Measurements from ENCODE around the gene AOX1. TPM values are rescaled to one million over a fixed set of nuclear protein-coding genes. Genes with fewer than 3 reads are reported as not detected.

AOX1 gene
- total RNA-seq, 4 donors from 2014 or later = 87.3 to 221 (median 135) TPM

GRCh38 chr2:200575957-200576356, 9.9 kb upstream of the AOX1 start:
- TF ChIP-seq EP300 (IDR thresholded peaks at IDR 0.05) (no peak), CTCF (IDR thresholded peaks at IDR 0.05) (peak in 3 of 5 experiments; percentile 3 to 23 (median 14)), POLR2A (IDR thresholded peaks at IDR 0.05) (no peak)
- H3K9me3 ChIP-seq = no peaks in the 10 kb centered on the region
- no peak overlapping the region for H3K27ac ChIP-seq
- no peaks in the 10 kb centered on the region for H3K27me3 ChIP-seq
- H3K36me3 ChIP-seq = no peaks in the 10 kb centered on the region
- no peaks in the 10 kb centered on the region for H3K4me1 ChIP-seq
- WGBS, 2 donors = 88 to 91% methylated on average over 2 of the region's 2 CpGs
- DNase-seq (ENCODE audit: low spot score in 2 of 2) = no peak
- H3K4me3 ChIP-seq = no peak overlapping the region

GRCh38 chr2:200577027-200577426, 8.8 kb upstream of the AOX1 start:
- WGBS, 2 donors = 92 to 93% methylated on average over 3 of the region's 3 CpGs
- no peak for DNase-seq (ENCODE audit: low spot score in 2 of 2)
- Histone ChIP-seq H3K36me3 (no peaks in the 10 kb centered on the region), H3K4me1 (no peaks in the 10 kb centered on the region), H3K4me3 (no peak overlapping the region), H3K9me3 (no peaks in the 10 kb centered on the region), H3K27ac (no peak overlapping the region), H3K27me3 (no peaks in the 10 kb centered on the region)
- no peak for TF ChIP-seq EP300 (IDR thresholded peaks at IDR 0.05)
- no peak for TF ChIP-seq CTCF (IDR thresholded peaks at IDR 0.05)
- no peak for TF ChIP-seq POLR2A (IDR thresholded peaks at IDR 0.05)

DNA sequence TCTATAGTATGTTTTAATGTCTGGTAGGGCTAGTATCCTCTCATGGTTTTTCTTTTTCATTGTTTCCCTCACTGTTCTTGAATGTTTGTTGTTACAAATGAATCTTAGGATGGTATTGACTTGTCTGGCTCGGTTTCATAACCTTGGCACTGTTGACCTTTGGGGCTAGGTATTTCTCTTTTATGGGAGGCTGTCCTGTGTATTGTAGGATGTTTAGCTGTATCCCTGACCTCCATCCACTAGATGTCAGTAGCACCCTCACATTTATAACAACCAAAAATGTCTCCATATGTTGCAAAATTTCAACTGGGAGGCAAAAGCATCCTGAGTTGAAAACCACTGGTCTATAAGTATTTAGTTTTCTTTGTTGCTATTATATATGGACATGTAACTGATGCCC, 7.0 kb upstream of the AOX1 start:
- 43 to 62% methylated on average over 1 of the region's 1 CpG for WGBS, 2 donors
- Histone ChIP-seq H3K36me3 (no peaks in the 10 kb centered on the region), H3K4me3 (no peak overlapping the region), H3K27ac (no peak overlapping the region), H3K4me1 (no peaks in the 10 kb centered on the region), H3K9me3 (no peaks in the 10 kb centered on the region), H3K27me3 (no peaks in the 10 kb centered on the region)
- peak in 4 of 5 experiments; percentile 12 to 39 (median 17) for TF ChIP-seq CTCF (IDR thresholded peaks at IDR 0.05)
- TF ChIP-seq POLR2A (IDR thresholded peaks at IDR 0.05) = no peak
- TF ChIP-seq EP300 (IDR thresholded peaks at IDR 0.05) = no peak
- DNase-seq (ENCODE audit: low spot score in 2 of 2) = no peak

GRCh38 chr2:200584639-200585038, 1.2 kb upstream of the AOX1 start:
- 87 to 94% methylated on average over 3 of the region's 3 CpGs for WGBS, 2 donors
- Histone ChIP-seq H3K9me3 (no peaks in the 10 kb centered on the region), H3K4me3 (no peak overlapping the region), H3K27ac (no peak overlapping the region), H3K4me1 (peaks cover 0 to 10% (median 0%) of the 10 kb centered on the region in 4 donors), H3K36me3 (no peaks in the 10 kb centered on the region), H3K27me3 (no peaks in the 10 kb centered on the region)
- DNase-seq (ENCODE audit: low spot score in 2 of 2) = no peak
- TF ChIP-seq CTCF (IDR thresholded peaks at IDR 0.05) (no peak), POLR2A (IDR thresholded peaks at IDR 0.05) (no peak), EP300 (IDR thresholded peaks at IDR 0.05) (no peak)

DNA sequence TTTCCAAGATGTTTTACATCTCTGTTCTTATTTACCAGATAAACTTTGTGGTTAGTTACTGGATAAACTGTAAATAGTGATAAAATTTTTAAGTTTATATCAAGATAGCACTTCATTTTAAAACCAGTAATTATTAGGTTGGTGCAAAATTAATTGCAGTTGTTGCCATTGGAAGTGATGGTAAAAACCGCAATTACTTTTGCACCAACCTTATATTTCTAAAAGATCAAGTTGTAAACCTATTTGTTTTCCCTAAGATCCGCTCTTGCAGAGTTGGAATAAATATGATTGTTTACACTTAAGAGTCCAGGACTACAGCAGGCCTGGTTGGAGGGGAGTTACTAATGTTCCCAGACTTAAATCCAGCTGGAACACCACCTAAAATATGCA, 479 bp upstream of the AOX1 start:
- Histone ChIP-seq H3K27me3 (no peaks in the 10 kb centered on the region), H3K4me1 (peaks cover 0 to 12% (median 0%) of the 10 kb centered on the region in 4 donors), H3K36me3 (no peaks in the 10 kb centered on the region), H3K27ac (peak overlapping the region in 3 of 4 donors; percentile 79 to 88 (median 84)), H3K4me3 (peak overlapping the region; percentile 47 to 59 (median 56)), H3K9me3 (no peaks in the 10 kb centered on the region)
- WGBS, 2 donors = 13 to 14% methylated on average over 2 of the region's 2 CpGs
- DNase-seq (ENCODE audit: low spot score in 2 of 2) = no peak
- TF ChIP-seq POLR2A (IDR thresholded peaks at IDR 0.05) (no peak), EP300 (IDR thresholded peaks at IDR 0.05) (no peak), CTCF (IDR thresholded peaks at IDR 0.05) (no peak)
